Measurements from ENCODE around the gene DUSP2.

DUSP2 gene, protein sequence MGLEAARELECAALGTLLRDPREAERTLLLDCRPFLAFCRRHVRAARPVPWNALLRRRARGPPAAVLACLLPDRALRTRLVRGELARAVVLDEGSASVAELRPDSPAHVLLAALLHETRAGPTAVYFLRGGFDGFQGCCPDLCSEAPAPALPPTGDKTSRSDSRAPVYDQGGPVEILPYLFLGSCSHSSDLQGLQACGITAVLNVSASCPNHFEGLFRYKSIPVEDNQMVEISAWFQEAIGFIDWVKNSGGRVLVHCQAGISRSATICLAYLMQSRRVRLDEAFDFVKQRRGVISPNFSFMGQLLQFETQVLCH

DNA sequence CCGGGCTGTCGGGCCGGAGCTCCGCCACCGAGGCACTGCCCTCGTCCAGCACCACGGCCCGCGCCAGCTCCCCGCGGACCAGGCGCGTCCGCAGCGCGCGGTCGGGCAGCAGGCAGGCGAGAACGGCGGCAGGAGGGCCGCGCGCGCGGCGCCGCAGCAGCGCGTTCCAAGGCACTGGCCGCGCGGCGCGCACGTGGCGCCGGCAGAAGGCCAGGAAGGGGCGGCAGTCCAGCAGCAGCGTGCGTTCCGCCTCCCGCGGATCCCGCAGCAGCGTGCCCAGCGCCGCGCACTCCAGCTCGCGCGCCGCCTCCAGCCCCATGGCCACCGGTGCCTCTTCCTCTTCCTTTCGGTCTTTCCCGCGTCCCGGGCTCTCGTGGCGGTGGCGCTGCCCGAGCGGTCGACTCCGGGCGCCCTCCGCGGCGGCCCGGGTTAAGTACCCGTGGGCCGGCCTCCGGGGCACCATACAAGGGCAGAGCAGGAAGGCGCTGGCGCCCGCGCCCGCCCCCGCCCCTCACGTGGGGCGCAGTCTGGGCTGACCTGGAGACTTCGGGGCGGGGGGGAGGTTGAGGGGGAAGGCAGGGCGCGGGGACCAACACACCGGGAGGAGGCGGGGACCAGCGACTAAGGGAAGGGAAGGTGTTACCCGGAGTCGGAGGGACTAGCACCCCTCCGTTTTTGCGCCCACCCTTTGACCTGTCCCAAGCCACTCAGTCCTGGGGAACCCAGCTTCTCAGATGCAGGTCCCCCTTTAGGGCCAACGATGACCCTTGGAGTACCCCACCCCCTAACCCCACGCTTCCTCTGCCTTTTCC is at the start of gene DUSP2:
Gene DUSP2 (minus strand): TSS at position 405 of the 812 bp plus-strand sequence. CDS start 86 bp downstream, at position 319.
- DNase-seq (ENCODE audit: low read depth in 2 of 2), result peak; percentile 92

DNA sequence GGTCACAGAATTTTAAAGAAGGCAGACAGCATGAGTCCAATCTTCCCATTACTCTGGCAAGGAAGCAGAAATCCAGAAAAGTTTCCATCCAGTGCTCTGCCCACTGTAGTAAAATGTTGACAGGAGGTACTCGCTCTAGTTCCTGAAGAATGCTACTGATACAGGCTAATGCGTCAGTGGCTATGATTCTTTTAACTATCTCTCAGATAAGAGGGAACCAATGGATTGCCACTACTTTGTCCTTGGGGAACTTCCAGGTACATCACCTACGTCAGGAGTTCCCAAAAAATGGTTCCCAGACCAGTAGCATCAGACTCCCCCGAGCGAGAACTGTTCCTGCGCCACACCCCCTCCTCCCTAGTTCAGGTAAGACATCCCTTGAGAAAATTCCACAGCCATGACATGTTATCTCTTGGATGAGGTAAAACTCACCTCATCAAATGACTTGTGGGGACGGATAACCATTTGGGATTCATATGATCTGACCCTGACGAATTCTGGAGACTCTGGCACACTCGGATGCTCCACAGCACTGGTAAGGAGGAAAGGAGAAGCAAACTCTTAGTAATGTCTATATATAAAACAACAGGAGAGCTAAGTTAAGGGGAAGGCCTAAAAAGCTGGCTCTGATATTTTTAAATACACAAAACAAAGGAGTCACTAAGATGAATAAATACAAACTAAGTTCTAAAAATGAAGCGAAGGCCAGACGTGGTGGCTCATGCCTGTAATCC is 46.9 kb upstream of the DUSP2 start:
- no peak for DNase-seq (ENCODE audit: low read depth in 2 of 2)

DNA sequence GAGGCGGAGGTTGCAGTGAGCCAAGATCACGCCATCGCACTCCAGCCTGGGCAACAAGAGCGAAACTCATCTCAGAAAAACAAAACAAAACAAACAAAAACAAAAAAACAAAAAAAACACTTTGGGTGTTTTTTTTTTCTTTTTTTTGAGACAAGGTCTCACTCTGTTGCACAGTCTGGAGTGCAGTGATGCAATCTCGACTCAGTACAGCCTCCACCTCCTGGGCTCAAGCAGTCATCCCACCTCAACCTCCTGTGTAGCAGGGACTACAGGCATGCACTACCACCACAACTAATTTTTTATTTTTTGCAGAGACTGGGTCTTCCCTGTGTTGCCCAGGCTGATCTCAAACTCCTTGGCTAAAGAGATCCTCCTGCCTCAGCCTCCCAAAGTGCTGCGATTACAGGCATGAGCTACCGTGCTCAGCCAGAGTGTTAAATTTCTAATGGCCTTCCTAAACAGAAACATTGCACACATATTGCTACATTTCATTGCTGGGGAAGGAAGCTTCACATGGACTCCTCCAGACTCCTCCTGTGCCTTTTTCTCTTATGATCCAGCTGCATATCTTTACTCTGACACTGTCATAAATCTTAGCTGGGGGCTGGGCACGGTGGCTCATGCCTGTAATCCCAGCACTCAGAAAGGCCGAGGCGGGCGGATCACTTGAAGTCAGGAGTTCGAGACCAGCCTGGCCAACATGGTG is 43.7 kb upstream of the DUSP2 start:
- DNase-seq (ENCODE audit: low read depth in 2 of 2), result no peak

DNA sequence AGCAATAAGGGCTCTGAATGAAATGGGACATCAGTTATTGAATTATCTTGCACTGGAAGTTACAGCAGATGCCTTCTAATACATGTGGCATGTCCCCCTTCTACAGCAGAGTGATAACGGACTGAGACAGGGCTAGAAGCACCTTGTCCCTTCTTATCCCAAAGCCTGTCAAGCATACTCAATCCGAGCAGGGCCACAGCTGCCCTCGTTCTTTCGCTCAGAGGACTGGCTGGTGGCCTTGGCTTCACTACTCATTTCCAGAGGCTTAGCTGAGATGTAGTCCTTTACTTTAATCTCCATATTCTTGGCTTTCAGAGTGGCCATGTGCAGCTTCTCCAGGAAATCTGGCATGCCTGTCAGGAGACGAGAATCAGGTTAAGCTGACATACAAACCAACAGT is 41.3 kb upstream of the DUSP2 start:
- DNase-seq (ENCODE audit: low read depth in 2 of 2), result no peak

DNA sequence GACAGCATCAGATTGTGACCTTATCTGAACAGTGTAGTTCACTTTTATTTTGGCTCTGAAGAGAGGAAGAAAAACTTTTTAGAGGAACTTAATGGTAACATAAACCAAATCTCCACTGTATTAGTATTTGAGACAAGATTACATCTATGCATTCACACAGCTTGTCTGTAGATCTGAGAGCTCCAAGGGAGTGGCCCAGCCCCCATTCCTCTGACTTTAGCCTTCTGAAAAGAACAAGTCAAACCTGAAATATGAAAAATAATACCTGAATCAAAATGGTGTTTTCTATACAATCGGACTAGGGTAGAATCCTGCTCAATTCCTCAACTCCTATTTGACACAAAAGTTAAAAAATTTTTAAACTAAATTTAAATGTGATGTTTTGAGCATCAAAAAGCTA is 40.3 kb upstream of the DUSP2 start:
- no peak for DNase-seq (ENCODE audit: low read depth in 2 of 2)

DNA sequence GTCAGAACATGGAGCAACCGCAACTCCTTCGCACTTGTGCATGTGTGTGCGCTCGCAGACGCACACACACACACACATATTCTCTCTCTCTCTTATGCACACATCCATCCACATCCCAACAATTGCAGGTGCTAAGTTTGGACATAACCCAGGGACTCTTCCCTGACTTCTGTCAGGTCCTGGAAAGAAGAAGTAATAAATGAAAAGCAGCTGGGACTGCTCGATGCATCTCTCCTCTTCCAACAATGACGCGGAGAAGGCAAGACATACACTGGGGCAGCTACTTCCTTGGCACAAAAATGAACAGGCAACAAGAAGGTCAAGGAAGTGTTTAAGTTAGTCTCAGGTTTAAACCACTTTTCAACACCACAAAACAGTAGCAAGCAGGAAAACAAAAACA is 39.7 kb upstream of the DUSP2 start:
- DNase-seq (ENCODE audit: low read depth in 2 of 2), result no peak

DNA sequence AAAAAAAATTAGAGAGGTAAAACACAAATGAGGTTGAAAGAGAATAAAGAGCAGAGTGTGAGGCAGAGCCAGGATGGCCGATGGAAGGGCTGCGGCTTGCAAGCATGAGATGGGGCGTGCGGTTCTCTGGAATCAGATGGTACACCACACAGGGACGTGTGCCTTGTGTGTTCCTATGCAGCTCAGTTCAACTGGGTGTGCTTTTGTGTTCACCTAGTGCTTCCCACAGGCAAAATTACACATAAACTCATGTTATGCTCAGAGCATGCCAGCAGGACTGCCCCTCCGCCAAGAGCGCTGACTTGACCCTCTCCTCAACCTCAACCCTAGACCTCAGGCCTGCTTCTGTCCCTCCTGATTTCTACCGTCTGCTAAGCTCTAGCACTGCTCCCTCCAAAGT is 38.9 kb upstream of the DUSP2 start:
- DNase-seq (ENCODE audit: low read depth in 2 of 2), result no peak

DNA sequence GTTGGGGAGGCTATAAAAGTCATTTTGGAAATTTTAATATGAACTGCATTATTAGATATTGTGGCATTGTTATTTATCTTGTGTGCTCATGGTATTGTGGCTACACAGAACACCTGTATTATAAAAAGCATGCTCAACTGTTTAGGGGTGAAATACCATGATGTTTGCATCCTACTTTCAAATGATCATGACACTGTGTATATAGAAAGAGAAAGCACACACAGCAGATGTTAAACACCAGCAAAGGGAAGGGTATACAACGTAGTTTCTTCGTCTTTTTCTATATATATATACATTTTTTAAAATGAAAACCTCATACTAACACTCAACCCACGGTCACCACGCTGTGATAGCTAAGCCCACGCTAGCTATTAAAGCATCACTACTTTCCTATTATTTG is 36.3 kb upstream of the DUSP2 start:
- no peak for DNase-seq (ENCODE audit: low read depth in 2 of 2)

DNA sequence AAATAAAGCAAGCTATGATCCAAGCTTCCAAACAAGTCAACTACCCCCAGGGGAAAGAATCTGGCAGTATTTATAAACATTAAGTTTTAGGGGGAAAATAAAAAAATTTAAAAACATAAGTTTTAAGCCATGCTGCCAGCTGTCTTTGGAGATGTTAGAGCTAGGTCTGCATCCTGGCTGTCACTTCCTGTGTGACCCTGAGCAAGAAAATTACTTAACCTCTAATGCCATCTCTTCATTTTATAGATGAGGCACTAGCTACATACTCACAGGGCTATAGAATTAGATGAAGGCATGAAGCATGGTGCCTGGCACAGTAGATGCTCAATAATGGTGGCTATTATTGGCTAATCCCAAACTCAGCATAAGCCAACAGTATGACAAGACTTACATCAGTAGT is 35.3 kb upstream of the DUSP2 start:
- DNase-seq (ENCODE audit: low read depth in 2 of 2), result no peak

DNA sequence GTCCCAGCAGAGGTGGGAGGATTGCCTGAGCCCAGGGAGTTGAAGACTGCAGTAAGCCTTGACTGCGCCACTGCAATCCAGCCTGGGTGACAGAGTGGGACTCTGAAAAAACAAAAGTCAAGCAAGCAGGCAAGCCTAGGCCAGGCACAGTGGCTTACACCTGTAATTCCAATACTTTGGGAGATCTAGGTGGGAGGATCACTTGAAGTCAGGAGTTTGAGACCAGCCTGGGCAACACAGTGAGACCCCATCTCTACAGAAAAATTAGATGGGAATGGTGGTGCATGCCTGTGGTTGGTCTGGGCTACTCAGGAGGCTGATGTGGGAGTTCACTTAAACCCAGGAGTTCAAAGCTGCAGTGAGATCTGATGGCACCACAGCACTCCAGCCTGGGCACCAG is 34.8 kb upstream of the DUSP2 start:
- no peak for DNase-seq (ENCODE audit: low read depth in 2 of 2)

DNA sequence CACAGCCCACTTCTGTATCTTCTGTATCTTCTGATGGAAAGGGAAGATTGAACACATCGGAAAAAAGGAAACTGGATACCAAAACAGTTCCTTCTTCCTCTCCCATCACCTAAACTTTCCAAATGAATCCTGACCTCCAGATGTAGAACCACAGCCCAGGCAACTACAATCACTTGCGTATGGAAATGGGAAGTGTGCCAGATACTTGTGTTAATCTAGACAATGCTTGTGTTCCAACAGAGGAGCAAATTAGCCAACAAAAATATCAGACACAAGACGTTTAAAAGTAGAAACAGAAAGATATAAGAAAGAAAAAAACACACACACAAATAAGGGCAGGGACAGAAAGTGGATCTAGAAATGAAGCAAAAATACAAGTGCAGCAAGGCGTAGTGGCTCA is 31.4 kb upstream of the DUSP2 start:
- no peak for DNase-seq (ENCODE audit: low read depth in 2 of 2)

DNA sequence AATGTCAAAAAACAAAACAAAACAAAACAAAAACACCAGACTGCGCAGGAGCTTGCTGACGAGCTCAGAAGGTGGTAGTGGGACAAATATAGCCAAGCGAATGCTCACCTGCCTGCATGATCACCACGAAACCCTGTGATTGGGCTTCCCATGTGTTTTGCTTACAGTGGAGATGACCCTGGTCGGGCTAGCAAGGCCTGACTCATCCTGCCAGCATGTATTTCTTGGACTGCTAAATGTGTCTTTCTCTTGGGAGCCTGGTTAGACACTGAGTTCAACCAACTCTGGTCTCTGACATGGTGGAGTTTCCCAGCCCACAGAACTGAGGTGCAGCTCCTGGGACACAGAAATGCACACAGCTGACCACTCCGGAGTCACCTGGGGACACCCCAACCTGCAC is 30.7 kb upstream of the DUSP2 start:
- DNase-seq (ENCODE audit: low read depth in 2 of 2), result no peak

DNA sequence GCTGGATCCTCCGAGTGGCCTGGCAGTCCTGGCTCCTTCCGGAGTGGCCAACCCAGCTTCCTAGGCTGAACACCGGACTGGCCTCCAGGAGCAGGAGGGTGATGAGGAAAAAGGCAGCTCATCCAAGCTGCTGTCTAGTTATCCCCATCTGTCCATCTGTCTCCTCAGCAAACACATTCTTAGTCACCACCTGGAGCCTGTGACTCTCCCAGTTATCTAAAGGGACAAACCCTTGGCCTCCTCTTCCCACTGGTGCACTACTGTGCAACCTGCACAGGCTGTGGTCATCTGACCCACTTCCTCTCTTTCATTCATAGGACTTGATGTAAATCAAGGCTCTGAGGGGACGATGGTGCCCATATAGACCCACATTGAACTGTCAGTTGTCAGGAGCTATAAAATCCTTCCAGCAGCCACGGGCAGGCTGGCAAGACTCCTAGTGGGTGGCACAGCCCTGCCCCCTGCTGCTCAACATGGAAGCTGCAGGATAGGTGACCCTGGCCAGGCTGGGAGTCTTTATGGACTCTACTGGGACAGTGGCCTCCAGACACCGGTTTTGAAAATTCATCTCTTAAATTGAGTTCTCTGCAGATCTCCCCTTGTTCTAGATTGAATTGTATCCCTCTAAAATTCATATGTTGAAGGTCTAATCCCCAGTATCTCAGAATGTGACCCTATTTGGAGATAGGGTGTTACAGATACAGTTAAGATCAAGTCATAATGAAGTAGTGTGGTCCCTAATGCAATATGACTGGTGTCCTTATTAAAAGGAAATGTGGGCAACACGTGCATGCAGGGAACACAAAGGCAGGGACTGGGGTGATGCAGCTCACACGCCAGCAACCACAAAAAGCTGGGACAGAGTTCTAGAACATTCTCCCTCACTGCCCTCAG is 29.3 kb upstream of the DUSP2 start:
- DNase-seq (ENCODE audit: low read depth in 2 of 2), result peak; percentile 70 to 80

DNA sequence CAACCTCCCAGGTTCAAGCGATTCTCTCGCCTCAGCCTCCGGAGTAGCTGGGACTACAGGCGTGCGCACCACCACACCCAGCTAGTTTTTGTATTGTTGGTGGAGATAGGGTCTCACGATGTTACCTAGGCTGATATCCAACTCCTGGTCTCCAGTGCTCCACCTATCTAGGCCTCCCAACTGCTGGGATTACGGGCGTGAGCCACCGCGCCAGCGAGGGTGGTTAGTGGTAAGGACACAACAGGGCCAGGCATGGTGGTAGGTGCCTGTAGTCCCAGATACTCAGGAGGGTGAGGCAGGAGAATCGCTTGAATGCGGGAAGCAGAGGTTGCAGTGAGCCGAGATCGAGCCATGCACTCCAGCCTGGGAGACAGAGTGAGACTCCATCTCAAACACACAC is 26.6 kb upstream of the DUSP2 start:
- no peak for DNase-seq (ENCODE audit: low read depth in 2 of 2)

DNA sequence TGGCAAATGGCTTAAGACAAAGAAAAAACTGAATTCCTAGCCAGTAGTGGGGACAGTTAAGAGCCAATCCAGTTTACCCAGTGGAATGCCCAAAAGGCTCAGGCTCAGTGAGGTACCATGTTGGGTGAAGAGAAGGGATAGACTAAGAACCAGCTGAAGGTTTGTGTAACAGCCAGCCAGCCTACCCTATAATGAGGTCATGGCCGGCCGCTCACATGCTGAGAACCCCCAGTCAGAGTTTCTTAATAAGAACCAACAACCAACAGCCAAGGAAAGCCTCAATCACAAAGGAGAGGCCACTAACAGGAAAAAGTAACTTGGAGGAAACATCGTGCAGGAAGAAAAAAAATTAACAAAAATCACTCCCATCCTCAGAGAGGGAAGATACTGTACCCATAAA is 25.4 kb upstream of the DUSP2 start:
- DNase-seq (ENCODE audit: low read depth in 2 of 2), result no peak

DNA sequence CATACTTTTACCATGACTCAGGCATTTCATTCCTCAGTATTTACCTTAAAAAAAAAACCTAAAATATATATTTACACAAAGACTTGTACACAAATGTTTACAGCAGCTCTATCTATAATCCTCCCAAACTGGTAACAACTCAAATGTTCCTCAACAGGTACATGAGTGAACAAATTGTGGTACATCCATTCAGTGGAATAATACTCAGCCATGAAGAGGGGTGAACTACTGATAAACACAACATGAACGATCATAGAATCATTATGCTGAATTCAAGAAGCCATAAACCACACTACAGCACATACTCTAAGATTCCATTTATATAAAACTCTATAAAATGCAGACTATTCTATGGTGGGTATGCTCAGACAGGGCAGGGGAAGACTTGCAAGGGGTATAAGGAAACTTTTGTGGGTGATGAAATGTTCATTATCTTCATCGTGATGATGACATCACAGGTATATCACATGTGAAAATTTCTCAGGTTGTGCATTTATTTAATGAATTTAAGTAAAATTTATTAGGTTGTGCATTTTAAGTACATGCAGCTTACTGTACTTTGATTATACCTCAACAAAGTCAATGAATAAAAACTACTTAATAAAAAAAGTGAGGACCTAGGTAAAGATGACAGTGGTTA is 24.7 kb upstream of the DUSP2 start:
- DNase-seq (ENCODE audit: low read depth in 2 of 2), result no peak

DNA sequence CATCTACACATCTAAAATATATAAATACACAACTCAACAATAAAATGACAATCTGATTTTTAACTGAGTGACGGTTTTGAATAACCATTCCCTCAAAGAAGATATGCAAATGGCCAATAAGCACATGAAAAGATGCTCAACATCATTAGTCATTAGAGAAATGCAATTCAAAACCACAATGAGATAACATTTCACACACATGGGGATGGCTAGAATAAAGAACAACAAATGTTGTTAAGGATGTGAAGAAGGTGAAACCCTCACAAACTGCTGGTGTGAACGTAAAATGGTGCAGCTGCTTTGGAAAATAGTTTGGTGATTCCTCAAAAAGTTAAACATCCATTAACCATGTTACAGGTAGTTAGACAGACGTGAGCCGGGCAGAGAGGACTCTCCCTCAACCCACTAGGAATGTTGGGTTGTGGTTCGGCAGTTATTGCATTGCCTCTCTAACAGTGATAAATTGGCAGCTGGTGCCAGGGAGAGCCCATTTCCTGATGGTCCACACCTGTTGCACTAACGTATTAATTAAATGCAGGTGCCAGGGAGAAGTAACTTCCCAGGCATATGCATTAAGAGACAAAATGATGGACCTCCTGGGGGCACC is 22.3 kb upstream of the DUSP2 start:
- DNase-seq (ENCODE audit: low read depth in 2 of 2), result no peak

DNA sequence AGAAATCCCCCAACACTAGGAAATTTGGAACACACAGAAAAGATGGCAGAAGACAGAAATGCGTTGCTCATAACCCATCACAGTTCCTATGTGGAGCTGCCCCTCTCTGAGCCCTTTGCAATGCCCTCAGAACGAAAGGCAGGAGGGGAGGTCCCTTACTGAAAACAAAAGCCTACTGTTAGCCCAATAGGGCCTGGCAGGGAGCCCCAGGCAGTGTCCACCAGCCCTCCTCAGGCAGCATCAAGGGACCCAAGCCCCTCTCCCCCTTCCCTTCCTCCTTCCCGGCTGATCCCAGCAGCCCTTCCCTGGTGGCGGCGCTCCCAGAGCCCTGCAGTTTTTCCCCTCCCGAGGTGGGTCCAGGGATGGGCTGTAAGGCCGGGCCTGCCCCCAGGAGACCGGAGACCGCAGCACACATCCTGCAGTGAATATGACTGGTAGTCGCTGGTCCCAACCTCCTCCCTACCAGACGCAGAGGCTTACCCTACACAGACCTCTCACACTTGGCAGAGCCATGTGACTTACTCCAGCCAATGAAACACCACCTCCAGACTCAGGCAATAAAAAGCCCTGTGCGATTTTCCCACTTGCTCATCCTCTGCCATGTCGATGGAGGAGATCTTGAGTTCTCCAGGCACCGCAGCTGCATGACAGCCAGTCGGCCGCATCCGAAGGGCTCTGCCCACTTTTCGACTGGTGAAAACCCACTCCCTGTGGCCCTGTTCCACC is 19.4 kb upstream of the DUSP2 start:
- DNase-seq (ENCODE audit: low read depth in 2 of 2), result peak in 1 of 2 donors; percentile 75

DNA sequence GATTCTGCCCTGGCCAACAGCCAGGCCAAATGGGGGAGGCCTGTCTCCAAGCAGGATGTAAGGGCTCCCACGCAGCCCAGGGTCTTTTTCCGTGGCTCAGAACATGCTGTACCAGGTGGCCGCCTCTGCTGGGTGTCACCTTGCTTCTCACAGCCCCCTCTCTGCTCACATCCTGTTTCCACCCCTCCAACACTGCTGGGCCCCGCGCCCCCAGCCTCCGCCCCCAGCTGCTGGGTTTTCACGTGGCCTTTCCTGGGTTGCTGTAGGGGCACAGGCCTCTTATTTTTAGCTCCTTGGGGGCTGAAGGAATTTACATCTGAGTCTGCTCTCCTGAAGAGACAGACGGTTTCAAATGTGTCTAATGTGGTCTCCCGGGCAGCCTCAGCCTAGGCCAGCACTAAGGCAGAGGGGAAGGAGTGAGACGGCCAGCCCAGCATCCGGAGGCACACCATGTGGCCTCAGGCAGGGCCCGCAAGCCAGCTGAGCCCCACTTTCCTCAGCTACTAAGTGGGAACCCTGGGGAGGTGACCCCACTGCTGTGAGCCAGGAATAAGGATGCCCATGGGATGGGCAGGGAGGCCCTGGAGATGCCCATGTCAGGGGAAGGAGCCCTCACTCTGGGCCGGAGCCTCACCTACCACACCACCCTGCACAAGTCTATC is 18.7 kb upstream of the DUSP2 start:
- peak in 1 of 2 donors; percentile 85 for DNase-seq (ENCODE audit: low read depth in 2 of 2)

All from stimulated activated CD4-positive, alpha-beta T cell treated with anti-CD3 and anti-CD28 coated beads, Interleukin-15, amount 100 ng/mL, for 48 hours (primary cell).